Uterus (tissue), 4 donors: ENCODE measurements around the gene SYNRG. TPM values are rescaled to one million over a fixed set of nuclear protein-coding genes. Genes with fewer than 3 reads are reported as not detected.
A peak's percentile ranks its signal among the peaks of the same experiment; 100 is the strongest.

Experiments used
- DNase-seq, 2 donors: peaks; one replicate each; pipeline ENCODE4 v3.0.0-alpha.2; 2019 to 2020
- H3K27ac ChIP-seq, 2 donors: fragments of 200-600 bp; sonication (generic); 1 replicate in 1 of 2; 2 replicates in 1 of 2; pipeline ENCODE4 v1.5.1; 2016 to 2018
- H3K27me3 ChIP-seq, 2 donors: fragments of 200-600 bp; sonication (generic); one replicate each; pipeline ENCODE4 v1.5.1; 2018 to 2019; ENCODE audit warnings: control low read depth in 1 of 2
- H3K36me3 ChIP-seq, 2 donors: fragments of 200-600 bp; sonication (generic); one replicate each; pipeline ENCODE4 v1.5.1; 2019; ENCODE audit warnings: control low read depth in 1 of 2
- H3K4me1 ChIP-seq, 2 donors: fragments of 200-600 bp; sonication (generic); one replicate each; pipeline ENCODE4 v1.5.1; 2018 to 2019; ENCODE audit warnings: control low read depth in 1 of 2
- H3K4me3 ChIP-seq, 2 donors: fragments of 200-600 bp; sonication (generic); 1 replicate in 1 of 2; 2 replicates in 1 of 2; pipeline ENCODE4 v1.5.1; 2018 to 2019; ENCODE audit warnings: mild to moderate bottlenecking in 1 of 2
- H3K9me3 ChIP-seq, 2 donors: fragments of 200-600 bp; sonication (generic); one replicate each; pipeline ENCODE4 v1.5.1; 2019; ENCODE audit warnings: control low read depth in 1 of 2
- CTCF ChIP-seq, 4 experiments: fragments of 200-600 bp in 2 of 4; fragments of 450-650 bp in 2 of 4; sonication (generic) in 2 of 4; IDR thresholded peaks; one replicate each; pipeline ENCODE4 v1.5.1; 2016 to 2019; ENCODE audit warnings: antibody characterized with exemption in 4 of 4, mild to moderate bottlenecking in 2 of 4, moderate library complexity in 1 of 4
- POLR2A ChIP-seq, 2 donors: fragments of 450-650 bp; IDR thresholded peaks; one replicate each; pipeline ENCODE4 v1.6.1; 2016; ENCODE audit warnings: antibody characterized with exemption in 2 of 2, mild to moderate bottlenecking in 1 of 2, moderate library complexity in 1 of 2
- intact Hi-C: fragments of 100-400 bp; cut with DNase I; formaldehyde crosslinking; loops from one replicate; pipeline ENCODE4 v1.15.1; 2023; ENCODE audit warnings: low total_unique reads
- total RNA-seq, 4 donors: library from RNA; depleted of rRNA in 3 of 4; stranded (reverse); fragments of >200 nt in 3 of 4; gene quantifications; one replicate each; pipeline versions ENCODE4 v1.1.0 to v1.2.4, GENCODE V29; 2014 to 2023
- donor health status: DM: yes; HTN: yes; CAD: no.

SYNRG gene
- total RNA-seq, 4 donors from 2014 or later = 14.4 to 92.0 (median 41.6) TPM

GRCh38 chr17:37485938-37486570, 123.2 kb downstream of the SYNRG start:
- H3K27ac ChIP-seq = no peak overlapping the region
- no peak for DNase-seq
- intact Hi-C loops = no loop called here
- no peak overlapping the region for H3K4me3 ChIP-seq
- no peaks in the 10 kb centered on the region for H3K9me3 ChIP-seq
- H3K27me3 ChIP-seq = no peaks in the 10 kb centered on the region
- H3K36me3 ChIP-seq = no peaks in the 10 kb centered on the region
- no peaks in the 10 kb centered on the region for H3K4me1 ChIP-seq
- no peak for TF ChIP-seq CTCF (IDR thresholded peaks at IDR 0.05)
- TF ChIP-seq POLR2A (IDR thresholded peaks at IDR 0.05) = no peak

GRCh38 chr17:37483311-37484039, 125.7 kb downstream of the SYNRG start:
- DNase-seq = peak; percentile 32 to 36
- no peaks in the 10 kb centered on the region for H3K4me1 ChIP-seq
- intact Hi-C loops = no loop called here
- no peaks in the 10 kb centered on the region for H3K27me3 ChIP-seq
- no peaks in the 10 kb centered on the region for H3K9me3 ChIP-seq
- no peak overlapping the region for H3K27ac ChIP-seq
- H3K36me3 ChIP-seq = no peaks in the 10 kb centered on the region
- TF ChIP-seq CTCF (IDR thresholded peaks at IDR 0.05) = no peak
- no peak for TF ChIP-seq POLR2A (IDR thresholded peaks at IDR 0.05)
- no peak overlapping the region for H3K4me3 ChIP-seq

- Histone ChIP-seq H3K27me3 (no peaks in the 10 kb centered on the region), H3K4me1 (no peaks in the 10 kb centered on the region), H3K36me3 (no peaks in the 10 kb centered on the region), H3K27ac (no peak overlapping the region), H3K9me3 (no peaks in the 10 kb centered on the region), H3K4me3 (no peak overlapping the region)
- DNase-seq = peak in 1 of 2 donors; percentile 30
- intact Hi-C loops = no loop called here
- no peak for TF ChIP-seq CTCF (IDR thresholded peaks at IDR 0.05)
- TF ChIP-seq POLR2A (IDR thresholded peaks at IDR 0.05) = no peak
Observed at GRCh38 chr17:37481001-37481665, 128.1 kb downstream of the SYNRG start.

- H3K4me1 ChIP-seq = no peaks in the 10 kb centered on the region
- no peak overlapping the region for H3K4me3 ChIP-seq
- no peak overlapping the region for H3K27ac ChIP-seq
- no peaks in the 10 kb centered on the region for H3K27me3 ChIP-seq
- intact Hi-C loops = no loop called here
- no peaks in the 10 kb centered on the region for H3K9me3 ChIP-seq
- TF ChIP-seq CTCF (IDR thresholded peaks at IDR 0.05) = no peak
- no peak for TF ChIP-seq POLR2A (IDR thresholded peaks at IDR 0.05)
- DNase-seq = no peak
- no peaks in the 10 kb centered on the region for H3K36me3 ChIP-seq
Observed at GRCh38 chr17:37480427-37480826, 128.8 kb downstream of the SYNRG start.

- Histone ChIP-seq H3K27ac (no peak overlapping the region), H3K36me3 (no peaks in the 10 kb centered on the region), H3K4me1 (no peaks in the 10 kb centered on the region), H3K9me3 (no peaks in the 10 kb centered on the region), H3K27me3 (no peaks in the 10 kb centered on the region), H3K4me3 (no peak overlapping the region)
- intact Hi-C loops = no loop called here
- no peak for DNase-seq
- TF ChIP-seq POLR2A (IDR thresholded peaks at IDR 0.05) (no peak), CTCF (IDR thresholded peaks at IDR 0.05) (no peak)
Observed at GRCh38 chr17:37479025-37479424, 130.2 kb downstream of the SYNRG start.
